HG03469 (cell line): ENCODE data around the gene CLPX.
A peak's percentile ranks its signal among the peaks of the same experiment; 100 is the strongest.
"Not testable (repeated sequence)": the region's sequence is repeated elsewhere in the genome, so short reads cannot be mapped to it uniquely, and the experiment has no call there.

Experiments used
- ATAC-seq: cut with Tn5 transposase; IDR thresholded peaks from one replicate; pipeline ENCODE4 v1.9.1; 2021; ENCODE audit warnings: mild to moderate bottlenecking, moderate library complexity, moderate number of reproducible peaks; ENCODE audit not compliant: unreplicated experiment

The CLPX gene

GRCh38 chr15:65175511-65175910 lies 9.6 kb downstream of the CLPX start:
- ATAC-seq, result no peak

DNA sequence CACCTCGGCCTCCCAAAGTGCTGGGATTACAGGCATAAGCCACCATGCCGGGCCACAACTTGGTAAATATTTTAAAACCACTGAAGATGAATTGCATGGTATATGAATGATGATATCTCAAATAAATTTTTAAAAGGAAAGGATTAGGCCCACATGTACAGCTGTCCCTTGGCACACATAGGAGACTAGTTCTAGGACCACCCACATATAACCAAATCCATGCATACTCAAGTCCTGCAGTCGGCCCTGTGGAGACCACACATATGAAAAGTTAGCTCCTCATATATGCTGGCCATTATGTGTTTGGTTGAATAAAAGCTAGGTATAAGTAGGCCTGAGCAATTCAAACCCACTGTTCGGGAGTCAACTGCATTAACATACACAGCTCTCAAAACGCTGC lies 10.6 kb downstream of the CLPX start:
- ATAC-seq, result no peak

GRCh38 chr15:65172531-65172930 lies 12.6 kb downstream of the CLPX start:
- no peak for ATAC-seq

- no peak for ATAC-seq
These were observed 13.7 kb downstream of the CLPX start for GRCh38 chr15:65171428-65171827.

GRCh38 chr15:65165875-65166274 lies 19.3 kb downstream of the CLPX start:
- no peak for ATAC-seq

- no peak for ATAC-seq
These were observed 21.0 kb downstream of the CLPX start for GRCh38 chr15:65164139-65164538.

DNA sequence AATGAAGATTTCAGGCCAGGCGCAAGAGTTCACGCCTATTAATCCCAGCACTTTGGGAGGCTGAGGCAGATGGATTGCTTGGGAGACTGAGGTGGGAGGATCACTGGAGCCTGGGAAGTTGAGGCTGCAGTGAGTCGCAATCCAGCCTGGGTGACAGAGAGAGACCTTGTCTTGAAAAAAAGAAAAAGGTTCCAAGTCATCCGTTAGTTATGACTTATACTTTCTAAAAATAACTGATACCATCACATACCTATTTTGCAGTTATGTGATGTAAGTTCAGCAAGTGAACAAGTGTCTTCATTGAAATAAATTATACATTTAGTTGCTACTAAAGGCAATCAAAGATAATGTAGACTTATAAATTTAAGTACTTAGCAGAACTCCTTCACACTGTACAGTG lies 22.1 kb downstream of the CLPX start:
- ATAC-seq, result no peak

- ATAC-seq, result no peak
These were observed 28.4 kb downstream of the CLPX start for GRCh38 chr15:65156692-65157091.

DNA sequence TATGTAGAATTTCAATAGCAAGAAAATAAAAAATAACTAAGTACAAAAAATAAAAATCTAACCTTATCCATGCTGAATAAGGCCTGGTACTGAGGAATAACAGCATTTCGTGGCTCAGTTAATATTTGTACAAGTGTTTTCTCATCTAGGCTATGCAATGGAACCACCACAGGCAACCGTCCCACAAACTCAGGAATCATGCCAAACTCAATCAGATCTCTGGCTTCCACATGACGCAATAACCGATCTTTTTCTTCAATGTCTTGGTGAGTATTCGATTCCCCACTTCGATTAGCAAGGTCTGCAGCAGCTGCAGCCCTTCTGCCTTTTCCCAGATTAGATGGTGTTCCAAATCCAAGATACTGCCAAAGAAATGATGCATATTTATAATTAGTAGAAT lies 30.4 kb downstream of the CLPX start:
- no peak for ATAC-seq

DNA sequence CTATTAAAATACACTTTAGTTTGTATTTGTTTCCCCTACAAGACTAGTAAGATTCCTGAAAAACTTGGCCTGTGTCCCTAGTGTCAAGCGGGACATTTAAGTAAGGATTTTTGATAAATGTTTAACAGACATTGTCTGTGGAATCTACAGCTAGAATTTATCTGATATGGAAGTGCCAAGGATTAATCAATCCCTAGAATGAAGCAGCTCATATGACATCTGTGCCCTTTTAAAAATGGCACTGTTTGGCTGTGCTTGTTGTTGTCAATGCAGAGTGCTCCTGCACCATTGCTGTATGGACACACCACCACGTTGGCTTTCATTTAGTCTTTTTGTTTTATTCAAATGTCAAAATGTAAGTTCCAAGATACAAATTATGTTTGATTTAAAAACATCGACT lies 37.2 kb downstream of the CLPX start:
- no peak for ATAC-seq

DNA sequence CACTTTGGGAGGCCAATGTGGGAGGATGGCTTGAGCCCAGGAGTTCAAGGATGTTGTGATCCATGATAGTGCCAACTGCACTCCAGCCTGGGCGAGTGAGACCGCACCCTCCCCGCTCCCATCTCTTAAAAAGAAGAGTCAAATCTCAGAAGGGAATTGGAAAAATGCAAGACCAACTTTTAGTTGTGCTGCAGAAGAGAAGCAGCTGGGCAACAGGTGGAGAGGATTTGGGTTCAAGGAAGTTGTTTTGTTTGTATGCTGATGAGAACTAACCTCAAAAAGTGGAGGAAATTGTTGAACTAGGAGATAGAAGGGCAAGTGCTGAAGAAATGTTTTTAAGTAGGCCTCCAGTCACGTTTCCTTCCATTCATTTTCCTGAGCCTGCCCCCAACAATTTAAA lies 38.7 kb downstream of the CLPX start:
- ATAC-seq, result no peak

DNA sequence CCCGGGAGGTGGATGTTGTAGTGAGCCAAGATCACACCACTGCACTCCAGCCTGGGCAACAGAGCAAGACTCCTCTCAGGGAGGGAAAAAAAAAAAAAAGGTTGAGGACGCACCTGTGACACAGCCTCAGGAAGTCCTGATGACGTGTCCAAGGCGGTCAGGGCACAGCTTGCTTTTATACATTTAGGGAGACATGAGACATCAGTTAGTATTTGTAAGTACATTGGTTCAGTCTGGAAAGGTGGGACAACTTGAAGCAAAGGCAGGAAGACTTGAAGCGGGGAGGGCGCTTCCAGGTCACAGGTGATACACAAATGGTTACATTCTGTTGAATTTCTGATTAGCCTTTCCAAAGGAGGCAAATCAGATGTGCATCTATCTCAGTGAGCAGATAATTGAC lies 46.5 kb downstream of the CLPX start:
- ATAC-seq, result not testable (repeated sequence)

- ATAC-seq, result not testable (repeated sequence)
These were observed 47.2 kb downstream of the CLPX start for GRCh38 chr15:65137893-65138292.

- ATAC-seq, result not testable (repeated sequence)
These were observed 48.1 kb downstream of the CLPX start for GRCh38 chr15:65137089-65137488.

GRCh38 chr15:65134538-65134937 lies 50.6 kb downstream of the CLPX start:
- no peak for ATAC-seq

GRCh38 chr15:65133548-65134200 lies 51.5 kb downstream of the CLPX start, which contains the start of gene PDCD7:
TSS of gene PDCD7 (minus strand) at chr15:65133808. CDS start at chr15:65133781, 27 bp downstream.
- ATAC-seq, result peak; percentile 75

GRCh38 chr15:65132878-65133547 lies 52.1 kb downstream of the CLPX start:
- ATAC-seq, result peak; percentile 21

GRCh38 chr15:65130941-65131340 lies 54.2 kb downstream of the CLPX start:
- no peak for ATAC-seq

- no peak for ATAC-seq
These were observed 69.6 kb downstream of the CLPX start for GRCh38 chr15:65115542-65115941.

DNA sequence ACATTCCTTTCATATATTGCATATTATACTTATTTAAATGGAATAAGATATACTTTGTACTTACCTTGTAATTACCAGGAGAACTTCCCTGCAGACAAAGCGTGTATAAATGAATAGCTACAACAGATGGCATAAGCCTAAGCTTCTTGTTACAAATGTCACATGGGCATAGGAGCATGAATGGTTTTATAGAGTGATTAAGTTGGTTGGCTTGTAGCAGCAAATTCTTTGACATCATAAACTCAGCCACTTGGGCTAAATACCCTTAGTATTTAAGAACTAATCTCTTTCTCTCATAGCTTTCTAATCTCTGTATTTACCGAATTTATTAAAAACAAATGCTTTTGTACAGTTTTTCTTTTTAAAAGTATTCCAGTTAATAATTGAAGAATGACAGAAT lies 70.1 kb downstream of the CLPX start, which contains the start of gene UBAP1L:
Gene UBAP1L (minus strand): TSS at position 115 of the 400 bp plus-strand sequence. CDS start 8,985 bp downstream, outside the sequence.
- no peak for ATAC-seq

GRCh38 chr15:65110676-65111292 lies 74.4 kb downstream of the CLPX start:
- ATAC-seq, result no peak

GRCh38 chr15:65106011-65106590 lies 79.0 kb downstream of the CLPX start:
- no peak for ATAC-seq
